Epithelial cell of esophagus (primary cell): ENCODE data around the gene PSMB5.

Experiments used
- DNase-seq: peaks from one replicate; pipeline ENCODE4 v3.0.0; 2010; ENCODE audit warnings: low read depth
- H3K4me3 ChIP-seq: 2 replicates; pipeline ENCODE4 v1.5.1; 2011; ENCODE audit warnings: mild to moderate bottlenecking, low read length, control low read depth
- CTCF ChIP-seq: IDR thresholded peaks from 2 replicates; pipeline ENCODE4 v1.5.1; 2011; ENCODE audit warnings: low read depth, mild to moderate bottlenecking, low read length, control low read depth, inconsistent platforms; ENCODE audit not compliant: insufficient read depth; ENCODE audit errors: missing control alignments

The PSMB5 gene

DNA sequence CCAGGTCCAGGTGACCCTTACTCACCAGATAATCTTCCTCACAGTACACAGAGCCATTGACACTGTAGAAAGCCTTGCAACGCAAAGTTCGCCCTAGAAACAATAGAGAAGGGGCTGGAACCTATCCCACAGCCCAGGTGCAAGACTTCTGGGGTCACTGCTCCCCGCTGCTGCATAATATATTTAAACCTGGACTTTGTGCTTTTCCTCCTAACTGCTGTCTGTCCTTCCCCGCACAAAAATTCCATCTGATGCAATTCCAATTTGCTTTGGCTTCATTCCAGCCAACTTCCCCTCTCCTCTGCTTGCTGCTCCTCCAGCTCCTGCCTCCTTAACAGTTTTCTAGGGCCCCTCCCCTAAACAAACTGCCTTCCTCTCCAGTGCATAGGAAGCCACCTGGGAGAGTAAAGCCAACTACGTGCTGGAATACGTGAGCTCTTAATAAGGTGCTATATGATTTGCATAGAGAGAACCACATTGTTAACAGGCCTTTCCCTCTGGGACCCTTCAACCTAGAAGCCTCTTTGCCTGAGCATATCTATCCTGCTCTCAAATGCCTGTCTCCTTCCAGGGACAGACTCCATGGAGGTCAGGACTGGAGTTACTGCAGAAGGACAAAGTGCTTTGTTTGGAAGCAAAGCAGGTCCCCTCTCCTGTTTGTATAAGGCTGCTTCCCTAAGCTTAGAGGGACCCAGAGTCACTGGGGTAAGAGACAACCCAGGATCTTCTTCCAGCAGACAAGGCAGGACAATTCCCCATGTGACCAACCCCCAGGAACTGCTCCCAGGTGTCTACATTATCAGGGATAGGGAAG lies 57.9 kb downstream of the PSMB5 start:
- peak; percentile 61 for DNase-seq
- no peak overlapping the region for H3K4me3 ChIP-seq
- no peak for TF ChIP-seq CTCF
